T47D (cell line): ENCODE measurements around the gene FAAP20.
A peak's percentile ranks its signal among the peaks of the same experiment; 100 is the strongest.

ENCODE experiments used
- DNase-seq, 2 experiments: peaks; one replicate each; pipeline versions ENCODE4 v3.0.0 to v3.0.0-alpha.2; 2011 to 2012; ENCODE audit warnings: low read depth in 1 of 2, low spot score in 1 of 2
- JUND ChIP-seq: IDR thresholded peaks from 2 replicates; pipeline ENCODE4 v1.6.1; 2012; ENCODE audit warnings: low read depth
- in situ Hi-C: cut with HindIII; loops from 2 replicates; pipeline ENCODE4 v1.10.0; 2016; ENCODE audit warnings: low sequenced_read_pairs, low pct_unique_long_range_greater_than_20kb

Gene FAAP20, protein sequence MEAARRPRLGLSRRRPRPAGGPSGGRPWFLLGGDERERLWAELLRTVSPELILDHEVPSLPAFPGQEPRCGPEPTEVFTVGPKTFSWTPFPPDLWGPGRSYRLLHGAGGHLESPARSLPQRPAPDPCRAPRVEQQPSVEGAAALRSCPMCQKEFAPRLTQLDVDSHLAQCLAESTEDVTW

DNA sequence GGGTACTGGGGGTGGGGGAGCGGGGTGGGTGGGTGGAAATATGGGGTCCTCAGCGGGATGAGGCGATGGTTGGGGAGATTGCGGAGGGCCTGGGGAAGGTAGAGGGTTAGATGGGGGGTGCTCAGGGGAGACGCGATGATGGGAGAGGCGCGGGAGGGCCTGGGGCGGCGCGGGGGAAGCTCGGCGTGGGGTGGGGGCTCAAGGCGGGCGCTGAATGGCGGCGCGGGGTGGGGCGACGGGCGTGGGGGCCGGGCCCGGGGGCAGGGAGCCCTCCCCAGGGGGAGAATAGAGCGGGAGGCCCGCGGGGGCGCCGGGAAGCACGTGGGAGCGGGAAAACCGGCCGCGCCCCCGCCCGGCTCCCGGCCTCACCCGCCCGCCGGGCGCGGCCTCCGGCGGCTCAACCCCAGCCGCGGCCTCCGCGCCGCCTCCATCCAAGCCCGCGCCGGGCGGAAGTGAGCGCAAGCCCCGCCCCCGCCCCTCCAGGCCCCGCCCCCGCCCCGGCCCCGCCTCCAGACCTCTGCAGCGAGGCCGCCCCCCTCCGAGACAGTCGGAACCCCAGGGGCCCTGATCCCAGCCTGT, at the start of gene FAAP20:
Gene FAAP20 (minus strand): TSS at position 454 of the 579 bp plus-strand sequence. CDS start 23 bp downstream, at position 431.
- DNase-seq: peak; percentile 47 to 68
- in situ Hi-C loops: no loop called here
- TF ChIP-seq JUND: no peak

DNA sequence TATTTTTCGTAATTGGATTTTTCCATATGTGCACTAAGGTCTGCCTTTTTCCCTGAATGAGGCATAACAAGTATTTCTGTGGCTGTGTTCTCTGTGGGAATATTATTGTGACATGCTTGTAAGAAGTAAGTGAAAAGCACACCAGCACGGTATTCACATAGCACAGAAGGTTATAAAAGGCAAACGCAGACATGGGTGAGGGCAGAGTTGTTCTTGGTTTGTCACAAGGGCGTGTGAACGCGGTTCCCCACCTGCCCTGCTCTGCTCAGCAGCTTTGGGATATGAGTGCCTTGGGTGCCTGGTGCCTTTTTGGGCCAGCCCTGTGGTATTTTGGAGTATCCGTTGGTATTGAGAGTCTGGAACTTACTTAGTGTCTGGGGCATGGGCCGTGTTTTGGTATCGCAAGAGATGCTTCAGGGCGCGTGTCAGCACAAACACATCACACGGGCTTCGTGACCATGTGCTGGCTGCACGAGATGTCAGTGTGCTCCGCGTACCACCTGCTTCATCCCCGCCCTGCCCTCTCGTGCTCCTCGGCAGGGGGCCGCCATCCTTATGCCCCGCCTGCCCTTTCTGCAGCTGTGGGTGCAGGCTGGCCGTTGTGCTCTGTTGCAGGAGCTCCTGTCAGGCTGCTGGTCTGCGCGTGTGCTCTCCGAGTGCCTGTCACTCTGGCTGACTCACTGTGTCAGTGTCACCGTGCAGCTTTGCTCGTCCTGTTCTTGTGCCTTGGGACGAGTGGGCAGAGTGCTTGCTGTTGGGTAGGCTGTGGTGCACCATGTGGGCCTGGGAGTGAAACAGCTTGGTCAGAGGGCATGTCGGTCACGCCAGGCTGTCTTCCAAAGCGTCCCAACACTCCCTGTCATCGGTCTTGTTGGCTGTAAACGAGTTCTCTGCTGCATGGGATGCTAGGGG, 48.5 kb upstream of the FAAP20 start:
- TF ChIP-seq JUND: no peak
- DNase-seq: no peak
- in situ Hi-C loops: no loop called here

DNA sequence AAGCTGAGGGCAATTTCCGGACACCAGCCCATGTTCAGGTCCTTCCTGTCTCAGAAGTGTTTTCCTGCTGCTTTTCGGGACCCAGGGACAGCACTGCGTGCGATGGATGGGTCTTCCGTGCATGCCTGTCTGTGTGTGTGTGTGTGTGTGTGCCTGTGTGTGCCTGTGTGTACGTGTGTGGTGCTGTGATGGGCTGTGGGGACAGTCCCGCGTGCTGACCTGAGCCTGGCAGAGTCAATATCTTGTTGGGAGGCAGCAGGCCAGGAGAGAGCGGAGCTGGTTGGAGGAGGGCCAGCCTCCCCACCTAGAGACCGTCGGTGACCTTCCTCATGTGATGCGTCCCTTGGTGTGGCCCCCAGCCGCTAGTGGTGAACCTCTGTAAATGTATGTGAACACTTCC, 47.2 kb upstream of the FAAP20 start:
- in situ Hi-C loops: no loop called here
- no peak for TF ChIP-seq JUND
- DNase-seq: no peak

DNA sequence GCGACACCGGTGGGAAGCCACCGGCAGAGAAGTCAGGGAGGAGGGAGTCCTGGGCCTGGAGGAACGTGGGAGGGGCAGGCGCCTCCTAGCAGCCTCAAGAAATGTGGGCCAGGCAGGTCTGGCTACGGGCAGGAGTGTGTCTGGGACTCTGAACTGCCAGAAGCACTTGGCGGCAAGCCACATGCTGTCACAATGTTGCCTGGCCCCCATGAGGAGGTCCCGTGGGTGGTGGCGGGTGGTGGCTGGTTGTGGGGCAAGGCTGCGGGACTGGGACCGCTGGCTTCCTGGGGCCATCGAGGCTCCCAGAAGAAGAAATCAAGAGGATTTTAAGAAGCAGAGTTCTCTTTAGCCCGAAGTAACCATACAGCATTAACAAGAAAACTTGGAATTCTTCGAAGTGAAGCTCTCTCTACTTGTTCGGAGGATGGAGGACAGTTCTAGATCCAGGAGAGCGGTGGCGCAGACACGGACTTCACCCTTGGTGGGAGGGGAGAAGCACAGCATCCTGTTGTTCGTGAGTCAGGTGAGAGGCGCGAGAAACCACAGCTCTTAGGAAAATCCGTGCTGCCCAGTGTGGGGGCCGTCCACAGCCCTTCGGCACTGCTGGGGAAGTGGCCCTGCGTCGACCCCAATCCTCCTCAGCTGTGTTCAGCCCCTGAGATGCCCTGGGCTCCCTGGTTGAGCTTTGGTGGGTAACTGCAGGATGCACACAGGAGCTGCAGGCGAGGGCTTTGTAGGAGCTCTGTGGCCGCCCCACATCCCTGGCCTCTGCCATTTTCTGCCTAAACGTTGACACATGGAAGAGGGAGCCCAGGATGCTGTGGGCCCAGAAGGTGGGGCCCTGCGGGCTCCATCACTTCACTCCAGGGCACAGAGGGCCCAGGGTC, 45.9 kb upstream of the FAAP20 start:
- DNase-seq: no peak
- in situ Hi-C loops: no loop called here

DNA sequence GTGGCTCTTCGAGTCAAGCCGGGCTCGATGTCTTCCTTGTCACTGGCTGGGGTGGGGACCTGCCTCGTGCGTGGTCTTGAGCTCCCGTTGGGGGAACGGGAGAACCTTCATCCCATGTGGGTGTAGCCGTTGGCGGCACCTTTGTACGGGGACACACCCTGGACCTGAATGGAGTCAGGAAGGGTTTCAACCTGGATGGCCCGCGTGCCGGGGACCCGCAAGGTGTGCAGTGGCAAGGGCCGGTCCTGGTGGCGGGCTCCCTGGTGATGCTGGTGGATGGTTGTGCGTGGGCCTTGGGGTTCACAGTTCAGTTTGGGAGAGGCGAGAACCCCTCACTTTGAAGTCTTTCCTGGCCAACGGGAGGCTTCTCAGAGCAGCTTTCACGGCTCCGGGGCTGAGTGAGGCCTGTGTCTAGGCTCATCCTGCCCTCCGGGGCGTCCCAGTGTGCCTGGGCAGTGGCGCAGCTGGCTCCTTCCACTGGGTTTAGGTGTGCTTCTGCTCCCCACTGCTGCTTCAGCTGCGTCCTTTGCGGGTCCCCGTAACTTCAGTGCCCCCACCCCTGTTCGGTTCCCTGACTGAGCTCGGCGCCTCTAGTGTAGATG, 44.9 kb upstream of the FAAP20 start:
- TF ChIP-seq JUND: no peak
- no peak for DNase-seq
- in situ Hi-C loops: no loop called here

More for the DNA sequence above, 45.9 kb upstream of the FAAP20 start:
- TF ChIP-seq JUND: no peak

DNA sequence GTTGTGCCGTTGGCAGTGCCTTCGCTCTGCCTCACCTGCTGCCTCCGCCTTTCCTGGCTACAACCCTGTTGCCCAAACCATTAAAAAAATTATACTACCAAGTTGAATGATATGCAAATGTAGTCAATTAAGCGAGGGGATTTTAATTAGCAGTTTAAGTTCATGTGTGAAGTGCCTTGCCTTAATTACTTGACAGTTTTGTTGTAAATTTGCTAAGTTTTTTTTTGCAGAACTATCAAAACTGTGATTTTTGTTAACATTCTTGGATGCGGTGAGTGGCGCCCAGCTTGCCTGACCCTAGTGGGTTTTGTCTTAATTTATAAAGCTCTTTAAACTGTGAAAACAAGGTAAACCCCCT, 44.4 kb upstream of the FAAP20 start:
- no peak for TF ChIP-seq JUND
- in situ Hi-C loops: no loop called here
- DNase-seq: no peak

DNA sequence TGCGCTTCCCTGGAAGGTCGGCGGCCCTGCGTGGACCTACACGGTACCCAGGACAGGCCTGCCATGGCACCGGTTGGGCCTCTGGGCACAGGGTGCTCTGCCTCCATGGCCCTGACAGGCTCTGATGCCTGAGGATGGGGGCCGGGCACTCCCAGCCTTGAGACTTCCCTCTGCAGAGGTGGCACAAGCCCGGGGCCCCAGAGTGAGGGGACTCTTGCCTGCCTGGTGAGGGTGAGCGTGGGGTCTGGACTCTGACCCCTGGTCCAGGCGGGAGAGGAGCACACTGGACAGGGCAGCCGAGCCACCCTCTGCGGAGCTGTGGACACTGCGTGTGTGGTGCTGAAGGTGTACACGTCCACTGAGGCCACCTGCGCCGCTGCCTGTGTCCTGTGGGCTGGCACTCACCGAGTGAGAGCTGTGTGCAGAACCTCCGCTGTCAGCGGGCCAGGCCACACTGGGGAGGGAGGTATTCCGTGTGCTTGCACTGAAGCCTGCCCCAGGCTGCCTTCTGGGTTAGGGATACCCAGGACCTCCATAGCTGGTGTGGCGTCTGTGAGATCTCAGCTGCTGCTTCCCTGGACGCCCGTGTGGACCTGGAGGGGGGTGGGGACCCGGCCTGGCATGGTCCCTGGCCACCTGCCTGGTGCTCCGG, 43.9 kb upstream of the FAAP20 start:
- DNase-seq: no peak
- in situ Hi-C loops: no loop called here
- TF ChIP-seq JUND: no peak

DNA sequence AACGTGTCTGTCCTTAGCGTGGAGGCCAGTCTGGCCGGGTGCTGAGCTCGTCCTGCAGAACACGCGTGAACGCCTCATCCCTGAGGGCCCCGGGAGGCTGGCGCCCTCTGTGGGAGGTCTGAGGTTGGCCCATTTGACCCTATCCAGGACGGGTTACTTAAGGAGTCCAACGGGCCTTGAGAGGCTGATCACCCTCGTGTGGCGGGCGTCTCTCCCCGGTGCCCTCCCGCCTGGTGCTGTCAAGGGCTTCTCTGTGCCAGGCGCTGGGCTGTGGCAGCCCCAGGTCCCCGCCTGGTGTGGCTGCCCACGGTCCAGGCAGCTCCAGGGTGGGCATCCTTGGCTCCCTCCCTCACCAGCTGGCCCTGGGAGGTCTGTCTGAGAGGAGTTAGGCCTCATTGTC, 43.2 kb upstream of the FAAP20 start:
- no peak for DNase-seq
- in situ Hi-C loops: no loop called here
- no peak for TF ChIP-seq JUND

DNA sequence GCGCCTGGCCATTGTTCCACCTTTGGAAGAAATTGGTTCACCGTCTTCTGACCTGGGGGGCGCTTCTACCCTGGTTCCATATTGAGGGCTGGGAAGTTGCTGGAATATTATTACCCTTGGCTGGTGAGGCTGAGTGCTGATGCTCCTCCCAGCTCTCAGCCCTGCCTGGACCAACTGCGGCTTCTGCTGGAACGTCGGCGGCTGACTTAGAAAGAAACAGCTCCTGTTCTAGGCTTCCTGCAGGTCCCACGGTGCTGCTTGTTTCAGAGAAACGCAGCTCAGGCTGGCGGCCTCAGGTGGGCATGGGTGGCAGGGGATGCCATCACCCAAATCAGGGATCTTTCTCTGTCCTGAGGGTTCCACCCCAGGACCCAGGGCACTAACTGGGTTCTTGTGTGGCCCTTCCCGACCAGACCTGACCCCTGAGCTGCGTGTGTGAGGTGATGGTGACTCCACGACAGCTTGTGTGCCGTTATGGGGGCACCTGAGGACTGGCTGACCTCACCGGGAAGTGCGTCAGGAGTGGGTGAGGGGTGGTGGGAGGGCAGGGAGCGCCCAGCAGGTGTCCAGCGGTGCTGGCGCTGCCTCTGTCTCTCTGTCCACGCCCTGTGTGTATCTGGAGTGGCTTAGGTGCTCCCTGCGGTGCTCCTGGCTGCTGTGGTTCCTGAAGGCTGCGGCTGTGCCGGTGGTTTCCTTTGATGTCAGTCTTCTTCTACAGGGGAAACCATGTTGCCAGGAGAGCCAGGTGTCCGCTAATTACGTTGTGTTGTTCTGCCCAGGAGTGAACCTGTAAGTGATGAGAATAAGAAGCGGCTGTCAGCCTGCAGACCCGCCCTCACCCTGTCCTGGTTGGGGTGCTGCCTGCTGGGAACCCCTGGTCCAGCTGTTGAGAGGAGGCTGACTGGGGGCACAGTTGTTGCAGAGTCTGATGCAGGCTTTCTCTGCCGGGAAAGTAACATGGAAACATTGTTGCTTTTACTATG, 42.4 kb upstream of the FAAP20 start:
- no peak for DNase-seq
- no peak for TF ChIP-seq JUND
- in situ Hi-C loops: no loop called here

DNA sequence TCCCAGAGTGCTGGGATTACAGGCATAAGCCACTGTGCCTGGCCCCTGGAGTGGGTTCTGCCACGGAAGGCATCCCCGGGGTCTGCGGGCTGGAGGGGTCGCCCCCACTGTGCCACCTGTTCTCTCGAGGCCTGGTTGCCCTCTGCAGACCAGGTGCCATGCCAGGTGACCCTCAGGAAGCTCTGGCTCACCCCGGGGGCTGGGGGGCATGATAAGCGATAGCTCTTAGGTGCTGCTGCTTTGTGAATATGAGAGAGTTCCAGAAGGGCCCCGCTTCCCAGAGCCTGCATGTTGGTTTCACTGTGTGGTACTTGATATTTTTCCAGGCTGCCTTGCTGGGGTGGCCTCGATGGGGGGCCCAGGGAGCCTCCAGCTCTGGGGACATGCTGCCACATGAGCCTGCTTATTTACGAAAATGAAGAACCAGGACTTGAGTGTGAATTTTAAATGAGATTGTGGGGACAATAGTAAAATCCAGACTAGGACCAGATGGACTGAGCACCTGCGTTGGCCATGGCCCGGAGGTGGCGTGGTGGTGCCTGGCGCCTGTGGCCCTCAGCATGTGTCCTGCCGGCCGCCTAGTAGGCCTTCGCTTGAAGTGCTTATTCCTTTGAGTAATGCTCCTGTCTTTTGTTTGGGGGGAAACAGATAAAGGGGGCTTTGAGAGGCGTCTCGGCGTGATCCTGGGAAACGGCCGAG, 40.9 kb upstream of the FAAP20 start:
- DNase-seq: no peak
- no peak for TF ChIP-seq JUND
- in situ Hi-C loops: no loop called here
